T-cell (primary cell): Measurements from ENCODE around the gene PNO1. TPM values are rescaled to one million over a fixed set of nuclear protein-coding genes. Genes with fewer than 3 reads are reported as not detected.
A peak's percentile ranks its signal among the peaks of the same experiment; 100 is the strongest.
"Not testable (repeated sequence)": the region's sequence is repeated elsewhere in the genome, so short reads cannot be mapped to it uniquely, and the experiment has no call there.

ENCODE experiments used
- ATAC-seq, 4 experiments: fragments of 200-7000 bp in 3 of 4; fragments of 150-1000 bp in 1 of 4; cut with Tn5 transposase; replicated peaks in 1 of 4; 1 replicate in 3 of 4; 2 replicates in 1 of 4; pipeline ENCODE4 v1.10.0; 2021; ENCODE audit warnings: moderate library complexity in 3 of 4, mild to moderate bottlenecking in 2 of 4, moderate number of reproducible peaks in 1 of 4
- CTCF ChIA-PET, 2 donors: fragments of 300-600 bp; sonication (Branson Sonifier 250); formaldehyde crosslinking; loops; one replicate each; lab custom pipeline; 2022; ENCODE audit warnings: antibody characterized with exemption in 2 of 2; lab: Charles Lee
- POLR2A ChIA-PET, 2 donors: fragments of 300-600 bp; sonication (Branson Sonifier 250); formaldehyde crosslinking; loops; one replicate each; lab custom pipeline; 2022; ENCODE audit warnings: antibody characterized with exemption in 2 of 2; lab: Charles Lee
- DNase-seq, 35 experiments: peaks; one replicate each; pipeline versions ENCODE4 v3.0.0 to v3.0.0-alpha.2; 2013 to 2023
- H3K27ac ChIP-seq: one replicate; pipeline ENCODE4 v1.5.1; 2013; ENCODE audit warnings: low read length
- H3K27me3 ChIP-seq, 2 experiments: replicated peaks in 1 of 2; 1 replicate in 1 of 2; 2 replicates in 1 of 2; pipeline versions ENCODE4 v1.6.1 to v1.7.0; 2013; ENCODE audit warnings: low read length in 1 of 2, mixed read lengths in 1 of 2; ENCODE audit not compliant: control insufficient read depth in 2 of 2, insufficient read depth in 2 of 2; ENCODE audit errors: extremely low read depth in 1 of 2
- H3K36me3 ChIP-seq, 2 donors: 1 replicate in 1 of 2; 2 replicates in 1 of 2; pipeline versions ENCODE4 v1.6.1 to v1.7.0; 2013; ENCODE audit warnings: low read length in 1 of 2; ENCODE audit not compliant: control insufficient read depth in 2 of 2, insufficient read depth in 1 of 2; ENCODE audit errors: extremely low read depth in 1 of 2
- H3K4me1 ChIP-seq, 2 experiments: 1 replicate in 1 of 2; 2 replicates in 1 of 2; pipeline versions ENCODE4 v1.6.1 to v1.7.0; 2013; ENCODE audit warnings: low read length in 2 of 2, mixed read lengths in 1 of 2; ENCODE audit not compliant: insufficient read depth in 2 of 2, control insufficient read depth in 1 of 2; ENCODE audit errors: extremely low read depth in 1 of 2
- H3K4me3 ChIP-seq, 2 donors: 1 replicate in 1 of 2; 2 replicates in 1 of 2; pipeline versions ENCODE4 v1.5.1 to v1.7.0; 2013; ENCODE audit warnings: mild to moderate bottlenecking in 2 of 2, low read length in 1 of 2, moderate library complexity in 1 of 2; ENCODE audit not compliant: control insufficient read depth in 1 of 2; ENCODE audit errors: extremely low read depth in 1 of 2
- H3K9me3 ChIP-seq: 2 replicates; pipeline ENCODE4 v1.7.0; 2013
- H3K27ac Mint-ChIP-seq, 2 donors: one replicate each; pipeline ENCODE4 v1.8.0; 2020 to 2021; ENCODE audit warnings: mild to moderate bottlenecking in 2 of 2, mixed read lengths in 2 of 2
- H3K27me3 Mint-ChIP-seq, 2 donors: one replicate each; pipeline ENCODE4 v1.8.0; 2021 to 2022; ENCODE audit warnings: mixed read lengths in 2 of 2
- H3K36me3 Mint-ChIP-seq: one replicate; pipeline ENCODE4 v1.8.0; 2021; ENCODE audit warnings: mixed read lengths
- H3K4me1 Mint-ChIP-seq, 3 donors: one replicate each; pipeline ENCODE4 v1.8.0; 2020 to 2022; ENCODE audit warnings: mixed read lengths in 3 of 3, mild to moderate bottlenecking in 1 of 3
- H3K4me3 Mint-ChIP-seq, 3 donors: one replicate each; pipeline ENCODE4 v1.8.0; 2020 to 2022; ENCODE audit warnings: mild to moderate bottlenecking in 3 of 3, mixed read lengths in 3 of 3, moderate library complexity in 3 of 3
- H3K9me3 Mint-ChIP-seq, 3 donors: one replicate each; pipeline ENCODE4 v1.8.0; 2020 to 2022; ENCODE audit warnings: mixed read lengths in 3 of 3
- WGBS: methylation state at CpG from one replicate; pipeline ENCODE4 v1.1.5; 2013; ENCODE audit warnings: missing lambda C conversion rate; ENCODE audit not compliant: insufficient coverage; 5-methylcytosine and 5-hydroxymethylcytosine counted together
- total RNA-seq, 35 experiments: library from RNA in 6 of 35; stranded (reverse) in 6 of 35; fragments of 120-200 nt in 1 of 35; gene quantifications; one replicate each; pipeline versions ENCODE4 v1.2.1 to v1.2.4 and lab custom pipeline; 2013 to 2026

The PNO1 gene
- total RNA-seq, 5 donors from 2014 or later (not counting 1 experiment from before 2014, with no cell fraction given) = 9.9 to 26.5 (median 13.1) TPM

- Mint-ChIP-seq H3K36me3 (peaks cover 22% of the 10 kb centered on the region), H3K4me1 (peaks cover 10 to 18% (median 11%) of the 10 kb centered on the region in 3 donors)
- not testable (repeated sequence) for H3K4me3 ChIP-seq, H3K27ac Mint-ChIP-seq, H3K4me1 ChIP-seq, H3K27ac ChIP-seq, H3K27me3 ChIP-seq, H3K4me3 Mint-ChIP-seq, DNase-seq, ATAC-seq, H3K27me3 Mint-ChIP-seq, H3K9me3 ChIP-seq, H3K9me3 Mint-ChIP-seq
- WGBS = 100% methylated on average over 3 of the region's 4 CpGs
- H3K36me3 ChIP-seq = peaks cover 4 to 56% of the 10 kb centered on the region in 2 donors
- ChIA-PET POLR2A (interaction anchor here in 1 of 2 donors (0.6 kb wide), 1 partner anchor 9 kb away, joined by 3 read pairs; no protein-coding TSS in a partner anchor), CTCF (interaction anchor here in 1 of 2 donors (1.6 kb wide), 1 partner anchor 10 kb away, joined by 10 read pairs; no protein-coding TSS in a partner anchor)
Observed at GRCh38 chr2:68175210-68175609, 17.5 kb downstream of the PNO1 start.

GRCh38 chr2:68176657-68177056, 19.0 kb downstream of the PNO1 start:
- no peak overlapping the region for H3K27ac Mint-ChIP-seq
- CTCF ChIA-PET = interaction anchor here in 1 of 2 donors (1.6 kb wide), 1 partner anchor 9 kb away, joined by 10 read pairs; no protein-coding TSS in a partner anchor

GRCh38 chr2:68177541-68177940, 19.9 kb downstream of the PNO1 start:
- ATAC-seq (no peak), DNase-seq (no peak)
- CTCF ChIA-PET = no interaction called here
- peaks cover 36% of the 10 kb centered on the region for H3K36me3 Mint-ChIP-seq
- Histone ChIP-seq H3K4me1 (no peaks in the 10 kb centered on the region), H3K27me3 (no peaks in the 10 kb centered on the region), H3K4me3 (no peak overlapping the region), H3K9me3 (no peaks in the 10 kb centered on the region), H3K27ac (no peak overlapping the region), H3K36me3 (peaks cover 4 to 50% of the 10 kb centered on the region in 2 donors)
- no peak overlapping the region for H3K4me3 Mint-ChIP-seq
- H3K9me3 Mint-ChIP-seq = no peaks in the 10 kb centered on the region
- no peaks in the 10 kb centered on the region for H3K27me3 Mint-ChIP-seq
- POLR2A ChIA-PET = interaction anchor here in 1 of 2 donors (0.5 kb wide), 1 partner anchor 31 kb away, joined by 5 read pairs; no protein-coding TSS in a partner anchor
- peak overlapping the region; percentile 19 to 46 for H3K27ac Mint-ChIP-seq
- peaks cover 16 to 23% (median 22%) of the 10 kb centered on the region in 3 donors for H3K4me1 Mint-ChIP-seq
- WGBS = no CpG with 5 or more reads among the region's 2 CpGs

More at GRCh38 chr2:68176657-68177056, 19.0 kb downstream of the PNO1 start:
- no peak overlapping the region for H3K4me3 Mint-ChIP-seq
- H3K9me3 Mint-ChIP-seq = no peaks in the 10 kb centered on the region
- peaks cover 13 to 25% (median 17%) of the 10 kb centered on the region in 3 donors for H3K4me1 Mint-ChIP-seq
- ATAC-seq = no peak
- Histone ChIP-seq H3K27ac (no peak overlapping the region), H3K27me3 (no peaks in the 10 kb centered on the region), H3K4me3 (no peak overlapping the region), H3K36me3 (peaks cover 4 to 54% of the 10 kb centered on the region in 2 donors), H3K9me3 (no peaks in the 10 kb centered on the region), H3K4me1 (no peaks in the 10 kb centered on the region)
- no peaks in the 10 kb centered on the region for H3K27me3 Mint-ChIP-seq
- WGBS = no CpG with 5 or more reads among the region's 7 CpGs
- DNase-seq = no peak
- POLR2A ChIA-PET = interaction anchor here in 1 of 2 donors (0.5 kb wide), 1 partner anchor 32 kb away, joined by 5 read pairs; no protein-coding TSS in a partner anchor
- H3K36me3 Mint-ChIP-seq = peaks cover 30% of the 10 kb centered on the region

- H3K27me3 ChIP-seq = no peaks in the 10 kb centered on the region
- H3K27ac ChIP-seq = no peak overlapping the region
- CTCF ChIA-PET = no interaction called here
- H3K4me3 Mint-ChIP-seq = no peak overlapping the region
- H3K36me3 ChIP-seq = peaks cover 4 to 46% of the 10 kb centered on the region in 2 donors
- no peaks in the 10 kb centered on the region for H3K9me3 Mint-ChIP-seq
- ATAC-seq (no peak), DNase-seq (no peak)
- no peak overlapping the region for H3K4me3 ChIP-seq
- H3K36me3 Mint-ChIP-seq = peaks cover 36% of the 10 kb centered on the region
- H3K27ac Mint-ChIP-seq = peak overlapping the region; percentile 42 to 68
- POLR2A ChIA-PET = interaction anchor here in 1 of 2 donors (0.6 kb wide), 1 partner anchor 16 kb away, joined by 4 read pairs; no protein-coding TSS in a partner anchor
- no peaks in the 10 kb centered on the region for H3K9me3 ChIP-seq
- peaks cover 11 to 20% (median 18%) of the 10 kb centered on the region in 3 donors for H3K4me1 Mint-ChIP-seq
- 92% methylated on average over 2 of the region's 3 CpGs for WGBS
- no peaks in the 10 kb centered on the region for H3K4me1 ChIP-seq
- no peaks in the 10 kb centered on the region for H3K27me3 Mint-ChIP-seq
Observed at GRCh38 chr2:68178432-68178831, 20.7 kb downstream of the PNO1 start.

GRCh38 chr2:68178954-68179627, 21.4 kb downstream of the PNO1 start:
- Histone ChIP-seq H3K4me1 (no peaks in the 10 kb centered on the region), H3K27me3 (no peaks in the 10 kb centered on the region), H3K4me3 (no peak overlapping the region), H3K27ac (no peak overlapping the region), H3K9me3 (no peaks in the 10 kb centered on the region), H3K36me3 (peaks cover 4 to 50% of the 10 kb centered on the region in 2 donors)
- Mint-ChIP-seq H3K4me1 (peaks cover 7 to 16% (median 15%) of the 10 kb centered on the region in 3 donors), H3K27me3 (no peaks in the 10 kb centered on the region), H3K9me3 (no peaks in the 10 kb centered on the region), H3K4me3 (no peak overlapping the region), H3K36me3 (peaks cover 33% of the 10 kb centered on the region), H3K27ac (peak overlapping the region in 1 of 2 donors; percentile 37)
- CTCF ChIA-PET = no interaction called here
- no peak for DNase-seq
- no peak for ATAC-seq
- no CpG with 5 or more reads among the region's 4 CpGs for WGBS
- POLR2A ChIA-PET = interaction anchor here in 1 of 2 donors (0.6 to 1.7 kb wide), 2 partner anchors 12 to 15 kb away, joined by 4 read pairs; no protein-coding TSS in a partner anchor

GRCh38 chr2:68182902-68183301, 25.2 kb downstream of the PNO1 start:
- no peak overlapping the region for H3K4me3 ChIP-seq
- H3K4me1 ChIP-seq = no peaks in the 10 kb centered on the region
- H3K27ac Mint-ChIP-seq = peak overlapping the region in 1 of 2 donors; percentile 84
- no CpG with 5 or more reads among the region's 1 CpG for WGBS
- no peak overlapping the region for H3K27ac ChIP-seq
- no peaks in the 10 kb centered on the region for H3K27me3 Mint-ChIP-seq
- H3K36me3 Mint-ChIP-seq = peaks cover 40% of the 10 kb centered on the region
- ATAC-seq (no peak), DNase-seq (no peak)
- no peaks in the 10 kb centered on the region for H3K9me3 ChIP-seq
- H3K9me3 Mint-ChIP-seq = no peaks in the 10 kb centered on the region
- H3K4me1 Mint-ChIP-seq = peaks cover 18 to 35% (median 30%) of the 10 kb centered on the region in 3 donors
- ChIA-PET CTCF (no interaction called here), POLR2A (interaction anchor here in 1 of 2 donors (0.6 kb wide), 1 partner anchor 19 kb away, joined by 3 read pairs; no protein-coding TSS in a partner anchor)
- no peaks in the 10 kb centered on the region for H3K27me3 ChIP-seq
- peaks cover 0 to 48% of the 10 kb centered on the region in 2 donors for H3K36me3 ChIP-seq
- no peak overlapping the region for H3K4me3 Mint-ChIP-seq
